ENCODE results near the gene BRIP1. TPM values are rescaled to one million over a fixed set of nuclear protein-coding genes. Genes with fewer than 3 reads are reported as not detected.

BRIP1 gene
- total RNA-seq, 1 donor from 2014 or later, result 66.4 TPM

DNA sequence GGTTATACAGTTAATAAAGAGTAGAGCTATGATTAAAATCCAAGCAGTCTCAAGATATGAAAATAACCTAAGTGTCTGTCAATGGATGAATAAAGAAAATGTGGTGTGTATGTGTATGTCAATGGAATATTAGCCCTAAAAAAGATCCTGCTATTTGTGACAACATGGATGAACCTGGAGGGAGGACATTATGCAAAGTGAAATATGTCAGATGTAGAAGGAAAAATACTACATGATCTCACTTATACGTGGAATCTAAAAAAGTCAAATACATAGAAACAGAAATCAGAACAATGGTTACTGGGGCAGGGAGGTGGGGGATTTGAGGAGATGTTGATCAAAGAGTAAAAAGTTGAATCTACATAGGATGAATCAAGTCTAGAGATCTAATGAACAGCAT, 20.4 kb downstream of the BRIP1 start:
- Histone ChIP-seq H3K27me3 (no peaks in the 10 kb centered on the region), H3K9ac (no peak overlapping the region), H3F3A (ENCODE audit: low read depth) (no peaks in the 10 kb centered on the region), H3K4me3 (no peak overlapping the region), H3K27ac (no peak overlapping the region), H3K36me3 (peaks cover 37% of the 10 kb centered on the region), H2AFZ (replicated peaks) (no peak overlapping the region), H3K9me3 (ENCODE audit: low read depth) (no peaks in the 10 kb centered on the region), H3K4me1 (no peaks in the 10 kb centered on the region), H3K4me2 (no peak overlapping the region), H4K20me1 (ENCODE audit: low read depth) (peaks cover 8% of the 10 kb centered on the region), H3K79me2 (ENCODE audit: low read depth) (no peaks in the 10 kb centered on the region)
- DNase-seq (ENCODE audit: low spot score), result no peak
- no peaks in the 10 kb centered on the region for H3K9me3 Mint-ChIP-seq
- no peak overlapping the region for H3K4me3 Mint-ChIP-seq
- TF ChIP-seq, protein P1, sequence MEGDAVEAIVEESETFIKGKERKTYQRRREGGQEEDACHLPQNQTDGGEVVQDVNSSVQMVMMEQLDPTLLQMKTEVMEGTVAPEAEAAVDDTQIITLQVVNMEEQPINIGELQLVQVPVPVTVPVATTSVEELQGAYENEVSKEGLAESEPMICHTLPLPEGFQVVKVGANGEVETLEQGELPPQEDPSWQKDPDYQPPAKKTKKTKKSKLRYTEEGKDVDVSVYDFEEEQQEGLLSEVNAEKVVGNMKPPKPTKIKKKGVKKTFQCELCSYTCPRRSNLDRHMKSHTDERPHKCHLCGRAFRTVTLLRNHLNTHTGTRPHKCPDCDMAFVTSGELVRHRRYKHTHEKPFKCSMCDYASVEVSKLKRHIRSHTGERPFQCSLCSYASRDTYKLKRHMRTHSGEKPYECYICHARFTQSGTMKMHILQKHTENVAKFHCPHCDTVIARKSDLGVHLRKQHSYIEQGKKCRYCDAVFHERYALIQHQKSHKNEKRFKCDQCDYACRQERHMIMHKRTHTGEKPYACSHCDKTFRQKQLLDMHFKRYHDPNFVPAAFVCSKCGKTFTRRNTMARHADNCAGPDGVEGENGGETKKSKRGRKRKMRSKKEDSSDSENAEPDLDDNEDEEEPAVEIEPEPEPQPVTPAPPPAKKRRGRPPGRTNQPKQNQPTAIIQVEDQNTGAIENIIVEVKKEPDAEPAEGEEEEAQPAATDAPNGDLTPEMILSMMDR (IDR thresholded peaks at IDR 0.05), result no peak
- TF ChIP-seq EZH2 (IDR thresholded peaks at IDR 0.05) (no peak), EZH2phosphoT487 (IDR thresholded peaks at IDR 0.05) (no peak)
- H3K27ac Mint-ChIP-seq, result no peak overlapping the region
- no peaks in the 10 kb centered on the region for H3K4me1 Mint-ChIP-seq
- no peaks in the 10 kb centered on the region for H3K27me3 Mint-ChIP-seq (ENCODE audit: insufficient read depth, low read depth)
- peaks cover 35% of the 10 kb centered on the region for H3K36me3 Mint-ChIP-seq

DNA sequence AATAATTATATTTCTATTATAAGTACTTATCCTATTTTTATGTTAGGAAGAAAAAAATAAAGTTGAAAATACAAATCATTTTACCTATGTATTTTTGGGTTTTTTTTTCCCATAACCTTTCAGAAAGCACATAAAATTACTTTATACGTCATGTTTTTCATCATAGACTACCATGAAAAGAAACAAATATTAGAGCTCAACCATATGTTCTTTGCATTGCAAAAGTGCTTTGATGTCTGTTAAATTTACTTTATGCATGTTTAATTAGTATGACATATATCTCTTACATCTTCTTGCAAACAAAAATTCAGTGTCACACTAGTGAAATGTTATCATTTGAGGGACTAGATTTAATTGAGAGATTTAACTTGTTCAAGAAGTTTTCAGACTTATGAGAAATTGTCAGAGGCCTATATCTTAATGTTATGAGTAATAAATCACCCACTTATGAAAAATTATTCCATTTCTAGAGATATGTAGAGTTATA, 24.0 kb downstream of the BRIP1 start:
- peaks cover 11% of the 10 kb centered on the region for H4K20me1 ChIP-seq (ENCODE audit: low read depth)
- no peaks in the 10 kb centered on the region for H3K4me1 ChIP-seq
- Mint-ChIP-seq H3K27me3 (ENCODE audit: insufficient read depth, low read depth) (no peaks in the 10 kb centered on the region), H3K4me3 (no peak overlapping the region), H3K4me1 (no peaks in the 10 kb centered on the region), H3K27ac (no peak overlapping the region), H3K36me3 (peaks cover 20% of the 10 kb centered on the region), H3K9me3 (no peaks in the 10 kb centered on the region)
- no peaks in the 10 kb centered on the region for H3F3A ChIP-seq (ENCODE audit: low read depth)
- H3K4me2 ChIP-seq, result no peak overlapping the region
- H3K27ac ChIP-seq, result no peak overlapping the region
- no peak for DNase-seq (ENCODE audit: low spot score)
- no peaks in the 10 kb centered on the region for H3K79me2 ChIP-seq (ENCODE audit: low read depth)
- no peak overlapping the region for H2AFZ ChIP-seq (replicated peaks)
- no peaks in the 10 kb centered on the region for H3K27me3 ChIP-seq
- TF ChIP-seq EZH2 (IDR thresholded peaks at IDR 0.05) (no peak), EZH2phosphoT487 (IDR thresholded peaks at IDR 0.05) (no peak)
- TF ChIP-seq, protein P1 (IDR thresholded peaks at IDR 0.05), result no peak
- no peak overlapping the region for H3K9ac ChIP-seq
- no peak overlapping the region for H3K4me3 ChIP-seq
- peaks cover 10% of the 10 kb centered on the region for H3K36me3 ChIP-seq
- no peaks in the 10 kb centered on the region for H3K9me3 ChIP-seq (ENCODE audit: low read depth)

DNA sequence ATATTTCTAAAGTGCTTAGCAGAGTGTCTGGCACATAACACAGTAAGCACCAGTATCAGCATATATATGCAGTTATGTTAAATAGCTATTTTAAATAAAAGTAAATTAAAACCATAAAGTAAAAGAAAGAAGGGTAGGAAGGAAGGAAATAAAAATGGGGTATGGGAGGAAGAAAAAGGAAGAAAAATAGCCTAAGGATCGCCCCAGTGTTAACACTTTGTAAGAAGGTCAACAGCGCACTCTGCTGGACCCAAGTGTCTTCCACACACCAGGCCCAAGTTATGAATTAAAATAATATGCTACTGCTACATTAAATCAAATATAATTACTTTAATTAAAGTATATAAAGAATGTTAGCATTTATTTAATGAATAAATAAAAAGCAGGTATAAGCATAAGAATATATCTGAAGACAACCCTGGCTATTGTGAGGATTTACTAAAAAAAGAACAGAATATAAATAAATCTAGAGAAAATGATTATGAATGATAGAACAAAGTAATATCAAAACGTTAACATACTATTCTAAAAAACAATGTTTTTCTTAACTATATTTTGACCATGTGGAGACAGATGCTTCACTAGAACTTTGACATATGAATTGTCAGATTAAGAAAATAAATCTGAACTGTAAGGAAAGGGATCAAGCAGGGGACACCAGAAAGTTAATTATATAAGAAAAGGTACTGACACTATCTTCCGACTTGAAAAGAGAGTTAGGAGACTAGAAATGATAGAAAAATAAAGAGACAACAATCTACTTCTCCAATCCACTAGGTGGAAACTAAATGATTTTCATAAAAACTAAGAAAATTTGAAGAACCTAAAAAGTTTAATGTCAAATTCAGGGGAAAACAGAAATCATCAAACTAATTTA, 25.9 kb downstream of the BRIP1 start:
- no peaks in the 10 kb centered on the region for H3K9me3 ChIP-seq (ENCODE audit: low read depth)
- H3K9ac ChIP-seq, result no peak overlapping the region
- no peak overlapping the region for H2AFZ ChIP-seq (replicated peaks)
- TF ChIP-seq EZH2 (IDR thresholded peaks at IDR 0.05), result no peak
- TF ChIP-seq, protein P1 (IDR thresholded peaks at IDR 0.05), result peak; percentile 73
- Mint-ChIP-seq H3K36me3 (peaks cover 9% of the 10 kb centered on the region), H3K4me3 (no peak overlapping the region), H3K9me3 (no peaks in the 10 kb centered on the region), H3K27ac (no peak overlapping the region), H3K4me1 (no peaks in the 10 kb centered on the region), H3K27me3 (ENCODE audit: insufficient read depth, low read depth) (no peaks in the 10 kb centered on the region)
- peaks cover 11% of the 10 kb centered on the region for H4K20me1 ChIP-seq (ENCODE audit: low read depth)
- H3K4me2 ChIP-seq, result no peak overlapping the region
- no peak overlapping the region for H3K27ac ChIP-seq
- H3K4me1 ChIP-seq, result no peaks in the 10 kb centered on the region
- peak; percentile 74 for DNase-seq (ENCODE audit: low spot score)
- no peak overlapping the region for H3K4me3 ChIP-seq
- peaks cover 2% of the 10 kb centered on the region for H3K36me3 ChIP-seq
- H3F3A ChIP-seq (ENCODE audit: low read depth), result no peaks in the 10 kb centered on the region
- no peaks in the 10 kb centered on the region for H3K27me3 ChIP-seq
- H3K79me2 ChIP-seq (ENCODE audit: low read depth), result no peaks in the 10 kb centered on the region
